NT2/D1 (cell line): ENCODE data around the gene SSU72.

Experiments used
- SUZ12 ChIP-seq: IDR thresholded peaks from 2 replicates; pipeline ENCODE4 v1.6.1; 2011; ENCODE audit not compliant: insufficient read length, insufficient read depth; ENCODE audit errors: extremely low read depth
- YY1 ChIP-seq: IDR thresholded peaks from 2 replicates; pipeline ENCODE4 v1.6.1; 2011; ENCODE audit not compliant: insufficient read length, insufficient read depth
- ZNF274 ChIP-seq: IDR thresholded peaks from 2 replicates; pipeline ENCODE4 v1.6.1; 2011; ENCODE audit warnings: mild to moderate bottlenecking, low read depth, low read length

- TF ChIP-seq YY1 (no peak), ZNF274 (no peak), SUZ12 (no peak)
Measured at GRCh38 chr1:1531947-1532346, 42.7 kb downstream of the SSU72 start.
